Astrocyte of the hippocampus (primary cell): Measurements from ENCODE around the gene VPS33B.
"Not testable (repeated sequence)": the region's sequence is repeated elsewhere in the genome, so short reads cannot be mapped to it uniquely, and the experiment has no call there.

ENCODE experiments used
- DNase-seq: peaks from one replicate; pipeline ENCODE4 v3.0.0; 2011; ENCODE audit warnings: low read depth, low spot score

The VPS33B gene

DNA sequence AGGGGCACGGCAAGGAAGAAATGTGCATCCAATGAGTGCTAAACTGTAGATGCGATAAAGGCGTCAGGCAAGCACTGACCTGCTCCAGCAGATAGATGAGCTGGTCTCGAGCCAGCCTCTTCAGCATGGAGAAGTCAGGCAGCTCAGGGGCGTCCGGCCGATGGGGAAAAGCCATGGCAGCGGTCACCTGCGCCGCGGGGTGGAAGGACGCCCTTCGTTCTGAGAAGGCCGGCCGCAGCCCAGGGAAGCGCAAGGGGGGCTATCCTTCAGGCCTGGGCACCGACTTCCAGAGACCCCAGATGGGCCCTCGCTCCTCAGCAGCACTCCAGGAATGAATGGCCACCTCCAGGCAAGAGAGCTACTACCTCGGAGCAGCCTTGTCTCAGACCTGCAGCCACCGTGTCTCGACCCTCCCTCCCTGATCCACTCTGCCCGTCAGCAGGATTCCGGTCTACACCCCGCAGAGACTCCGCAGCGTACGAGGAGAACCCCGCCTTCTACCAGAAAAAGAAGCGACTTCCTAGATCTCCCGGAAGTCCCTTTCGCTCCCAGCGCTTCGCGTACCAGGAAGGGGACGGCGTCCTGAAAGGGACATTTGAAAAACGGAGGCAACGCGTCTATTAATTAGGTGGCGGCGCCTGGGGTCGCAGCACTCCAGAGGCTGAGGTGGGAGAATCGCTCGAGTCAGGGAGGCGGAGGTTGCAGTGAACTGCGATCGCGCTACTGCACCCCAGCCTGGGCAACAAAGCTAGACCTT is at the start of gene VPS33B:
Gene VPS33B (minus strand): TSS at position 520 of the 757 bp plus-strand sequence. CDS start 345 bp downstream, at position 175.
- DNase-seq = peak; percentile 88

DNA sequence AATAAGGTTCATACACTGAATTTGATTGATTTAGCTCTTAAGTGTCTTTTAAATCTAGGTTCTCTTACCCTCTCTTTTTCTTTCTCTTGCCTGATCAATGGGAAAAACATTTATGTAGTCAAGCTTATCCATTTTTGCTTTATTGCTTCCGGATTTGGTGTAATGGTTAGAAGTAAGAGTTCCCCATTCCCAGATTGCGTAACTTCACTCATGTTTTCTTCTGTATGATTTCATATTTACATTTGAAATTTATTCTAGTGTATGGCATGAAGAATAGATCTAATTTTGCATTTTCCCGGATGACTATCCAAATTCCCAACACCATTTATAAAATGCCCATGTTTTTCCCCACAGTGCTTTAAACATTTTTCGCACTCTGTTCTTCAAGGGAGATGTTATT is 49.8 kb upstream of the VPS33B start:
- DNase-seq = no peak

DNA sequence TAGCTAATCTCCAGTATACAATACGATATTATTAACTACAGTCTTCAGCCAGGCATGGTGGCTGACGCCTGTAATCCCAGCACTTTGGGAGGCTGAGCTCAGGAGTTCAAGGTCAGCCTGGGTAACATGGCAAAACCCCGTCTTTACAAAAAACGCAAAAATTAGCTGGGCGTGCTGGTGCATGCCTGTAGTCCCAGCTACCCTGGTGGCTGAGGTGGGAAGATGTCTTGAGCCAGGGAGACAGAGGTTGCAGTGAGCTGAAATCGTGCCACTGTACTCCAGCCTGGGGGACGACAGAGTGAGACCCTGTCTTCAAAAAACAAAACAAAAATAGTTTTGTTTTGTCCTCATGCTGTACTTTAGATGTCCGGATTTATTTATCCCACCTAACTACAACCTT is 48.5 kb upstream of the VPS33B start:
- no peak for DNase-seq

DNA sequence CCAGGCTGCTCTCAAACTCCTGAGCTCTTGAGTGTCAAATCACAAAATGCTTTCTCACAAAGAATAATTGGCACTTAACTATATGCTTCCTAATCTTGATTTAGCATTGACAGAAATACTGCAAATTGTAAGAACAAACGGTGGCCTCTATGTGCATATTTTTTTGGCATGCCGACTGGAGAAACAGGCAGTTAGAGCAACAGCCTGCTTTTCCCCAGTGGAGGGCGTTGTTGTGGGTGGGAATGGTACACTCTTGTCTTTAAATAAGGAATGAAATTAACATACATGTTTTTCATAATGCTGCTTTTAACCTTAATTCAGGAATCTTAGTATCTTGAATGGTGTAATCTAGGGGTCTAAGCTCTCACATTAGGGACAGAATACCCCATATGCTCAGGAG is 46.6 kb upstream of the VPS33B start:
- DNase-seq = no peak

DNA sequence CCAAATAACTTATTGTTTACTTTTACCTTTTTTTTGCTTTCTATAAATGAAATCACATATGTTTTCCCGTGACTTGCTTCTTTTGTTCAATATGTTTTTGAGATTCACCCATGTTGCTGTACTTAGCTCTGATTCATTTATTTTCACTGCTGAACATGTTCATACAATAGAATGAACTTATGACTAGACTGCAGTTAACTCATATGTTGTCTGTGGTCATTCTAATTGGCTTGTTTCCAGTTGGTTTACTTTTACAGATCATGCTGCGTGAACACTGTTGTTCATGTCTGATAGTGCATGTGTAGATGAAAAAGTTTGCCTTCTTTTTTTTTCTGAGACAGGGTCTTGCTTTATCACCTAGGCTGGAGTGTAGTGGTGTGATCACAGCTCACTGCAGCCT is 46.0 kb upstream of the VPS33B start:
- DNase-seq = no peak

DNA sequence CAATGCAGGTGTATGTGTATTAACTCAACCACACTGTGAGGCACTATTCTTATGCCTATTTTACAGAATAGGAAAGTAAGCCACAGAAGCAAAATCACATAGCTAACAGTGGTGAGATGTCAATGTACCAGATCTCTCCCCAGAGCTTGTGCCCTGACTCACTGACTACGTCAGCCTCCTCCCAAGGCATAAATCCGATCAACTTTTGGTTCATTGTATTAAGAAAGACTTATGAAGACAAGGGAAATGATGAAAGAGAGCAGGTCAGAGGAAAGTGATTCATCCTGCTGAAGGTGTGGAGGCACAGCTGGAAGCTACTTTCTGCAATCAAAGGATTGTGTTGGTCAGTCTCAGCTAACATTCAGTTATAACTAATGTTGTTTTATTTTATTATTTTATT is 44.6 kb upstream of the VPS33B start:
- no peak for DNase-seq

DNA sequence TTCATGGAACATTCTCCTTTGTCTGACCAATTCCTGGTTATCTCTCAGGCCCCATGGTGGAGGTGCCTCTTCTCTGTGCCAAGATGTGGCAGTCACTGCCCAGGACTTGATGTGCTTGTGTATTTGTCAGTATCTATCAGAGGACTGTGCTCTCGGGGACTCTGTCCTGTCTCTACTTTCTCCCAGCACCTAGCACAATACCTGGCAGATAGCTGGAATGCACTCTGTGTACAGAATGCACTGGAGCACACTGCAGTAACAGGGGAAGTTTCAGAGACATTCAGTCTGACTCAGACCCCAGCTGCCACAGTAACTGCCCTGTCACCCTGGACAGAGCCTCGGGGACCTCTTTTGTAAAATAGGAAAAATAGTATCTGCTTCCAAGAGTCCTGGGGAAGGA is 43.1 kb upstream of the VPS33B start:
- DNase-seq = no peak

DNA sequence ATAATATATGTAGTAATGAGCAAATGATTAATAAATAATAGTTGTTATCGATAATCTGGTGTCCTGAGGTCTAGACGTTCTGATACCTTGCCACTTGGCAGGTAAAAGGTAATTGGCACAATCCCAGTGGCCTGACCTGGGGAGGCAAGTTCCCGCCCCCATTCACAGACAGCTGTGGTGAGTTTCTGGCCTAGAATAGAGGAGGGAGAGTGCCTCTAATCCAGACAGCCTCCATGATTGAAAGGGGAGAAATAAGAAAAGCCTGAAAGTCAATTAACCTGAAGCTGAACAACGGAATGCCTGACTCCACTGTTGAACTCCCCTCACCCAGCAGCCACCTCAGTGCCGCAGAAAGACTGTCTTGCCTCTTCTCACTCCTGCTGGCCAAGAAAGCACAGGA is 39.6 kb upstream of the VPS33B start:
- no peak for DNase-seq

DNA sequence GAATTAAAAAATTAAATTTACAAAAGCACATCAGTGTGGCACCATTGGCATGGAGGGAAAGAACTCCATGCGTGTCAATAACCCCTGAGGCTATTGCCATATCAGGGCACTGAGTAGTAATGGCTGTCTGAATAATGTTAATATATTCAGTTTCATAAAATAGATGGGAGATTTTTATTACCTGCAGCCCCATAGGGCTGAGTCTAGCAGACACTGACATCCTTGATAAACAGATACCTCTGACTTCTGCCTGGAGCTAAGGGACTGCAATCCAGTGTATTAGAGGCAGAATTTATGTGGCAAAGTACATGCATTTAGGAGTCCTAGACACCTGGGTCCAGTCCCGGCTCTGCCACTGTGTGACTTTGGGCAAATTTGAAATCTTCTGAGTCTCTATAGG is 38.8 kb upstream of the VPS33B start:
- no peak for DNase-seq

DNA sequence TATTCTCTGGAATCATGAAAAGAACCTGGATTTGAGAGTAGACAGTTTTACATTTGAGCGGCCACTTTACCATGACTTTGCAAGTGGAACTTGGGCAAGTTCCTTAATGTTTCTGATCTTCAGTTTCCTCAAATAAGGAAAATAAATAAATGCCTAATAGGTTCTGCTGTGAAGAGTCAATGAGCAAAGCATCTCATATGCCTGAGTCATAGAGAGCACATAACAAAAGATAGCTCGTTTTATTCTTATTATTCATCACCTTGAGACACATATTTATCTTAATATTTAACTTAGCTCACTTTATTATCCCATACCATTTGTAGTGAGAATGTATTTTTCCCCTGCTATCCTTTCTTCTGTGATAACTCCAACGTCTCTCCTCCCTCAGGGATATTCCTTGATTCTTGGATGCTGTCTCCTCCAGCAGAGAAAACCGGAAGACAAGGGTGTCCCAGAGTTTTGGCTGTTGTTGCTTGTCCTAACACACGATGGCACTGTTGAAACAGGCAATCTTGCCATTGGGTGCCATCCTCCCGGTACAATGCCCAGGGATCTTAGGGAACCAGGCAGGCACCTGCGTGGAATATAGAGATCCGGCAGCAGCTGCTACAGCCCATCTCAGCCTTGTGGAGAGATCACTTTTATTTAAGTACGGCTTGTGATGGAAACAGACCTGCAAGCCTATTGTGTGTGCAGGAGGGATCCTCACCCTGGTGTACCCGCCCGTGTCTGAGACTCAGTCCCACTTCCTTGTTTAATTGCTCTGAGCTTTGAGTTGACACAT is 33.3 kb upstream of the VPS33B start:
- peak; percentile 77 for DNase-seq

DNA sequence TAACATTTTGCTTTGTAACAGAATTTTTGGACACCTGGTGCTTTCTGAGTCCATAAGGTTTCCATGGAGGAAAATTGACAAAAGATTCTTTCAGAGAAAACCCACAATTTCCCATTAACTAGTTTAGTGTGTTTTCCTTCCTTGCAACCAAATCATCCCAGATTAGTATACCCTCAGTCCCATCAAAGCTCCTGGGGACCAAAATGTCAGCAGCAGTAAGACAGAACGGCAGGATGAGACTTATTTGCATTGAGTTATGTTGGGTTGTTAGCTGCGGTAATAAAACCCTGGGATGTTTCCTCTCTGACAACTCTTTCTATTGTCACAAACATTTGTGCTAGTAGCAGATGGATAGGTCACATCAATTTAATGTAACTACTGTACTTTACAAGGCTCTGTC is 32.4 kb upstream of the VPS33B start:
- no peak for DNase-seq

DNA sequence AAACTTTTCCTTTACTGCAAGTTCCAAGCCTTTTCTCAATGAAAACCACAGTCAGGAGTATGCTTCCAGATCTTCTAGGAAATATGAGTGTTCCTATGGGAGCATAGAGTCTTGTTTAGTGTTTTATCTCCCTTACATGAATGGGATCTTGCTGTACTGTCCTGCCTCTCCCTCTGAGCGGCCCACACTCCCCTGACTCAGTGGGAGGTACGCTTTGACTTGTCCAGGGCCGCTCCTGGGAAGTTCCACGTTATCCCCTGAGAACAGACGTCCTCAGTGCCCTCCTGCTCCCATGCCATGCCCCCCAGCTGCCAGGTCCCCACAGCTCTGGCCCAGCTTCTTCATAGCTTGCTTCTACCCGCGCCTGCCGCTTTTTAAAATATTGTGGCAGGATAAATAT is 28.9 kb upstream of the VPS33B start:
- no peak for DNase-seq

DNA sequence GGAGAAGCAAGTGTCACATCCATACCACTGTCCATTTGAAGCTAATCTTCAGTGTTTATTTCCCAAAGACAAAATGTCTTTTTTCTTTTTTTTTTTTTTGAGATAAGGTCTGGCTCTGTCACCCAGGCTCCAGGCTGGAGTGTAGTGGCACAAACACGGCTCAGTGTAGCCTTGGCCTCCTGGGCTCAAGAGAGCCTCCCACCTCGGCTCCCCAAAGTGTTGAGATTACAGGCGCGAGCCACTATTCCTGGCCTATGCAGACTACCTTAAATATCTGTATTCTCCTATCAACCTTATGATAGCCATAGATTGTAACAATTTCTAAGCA is 27.7 kb upstream of the VPS33B start:
- DNase-seq = no peak

DNA sequence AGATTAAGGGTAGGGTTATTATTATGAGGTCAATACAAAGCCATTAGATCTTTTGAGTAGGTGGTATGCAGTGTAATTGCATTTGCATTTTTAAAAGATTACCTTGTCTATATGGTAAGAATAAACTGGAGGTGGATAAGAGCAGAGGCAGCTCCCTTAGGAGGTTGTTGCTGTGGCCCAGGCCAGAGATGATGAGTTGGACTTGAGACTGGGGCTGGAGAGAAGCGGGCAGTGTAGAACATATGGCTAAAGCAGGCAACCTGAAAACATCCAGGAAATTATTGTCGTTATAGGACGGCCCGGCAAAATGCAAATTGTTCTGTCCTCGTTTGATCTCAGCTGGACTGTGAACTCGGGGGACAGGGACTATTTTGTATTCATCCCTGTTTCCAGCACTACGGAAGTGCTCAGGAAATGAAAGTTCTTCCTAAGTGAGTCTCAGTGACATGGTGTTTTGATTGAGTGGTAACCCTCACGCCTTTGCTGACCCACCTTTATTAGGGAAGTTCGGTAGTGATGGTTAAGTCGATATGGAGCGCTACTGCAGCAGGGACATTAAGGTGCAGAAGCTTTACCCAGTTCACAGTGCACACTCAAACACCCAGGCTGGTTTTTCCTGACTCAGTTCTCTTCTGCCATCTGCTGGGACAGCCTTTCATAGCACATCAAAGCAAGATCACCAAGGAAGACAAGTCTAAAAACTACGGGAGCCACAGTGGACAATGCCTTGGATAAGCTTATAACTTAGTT is 27.2 kb upstream of the VPS33B start:
- peak; percentile 73 for DNase-seq

DNA sequence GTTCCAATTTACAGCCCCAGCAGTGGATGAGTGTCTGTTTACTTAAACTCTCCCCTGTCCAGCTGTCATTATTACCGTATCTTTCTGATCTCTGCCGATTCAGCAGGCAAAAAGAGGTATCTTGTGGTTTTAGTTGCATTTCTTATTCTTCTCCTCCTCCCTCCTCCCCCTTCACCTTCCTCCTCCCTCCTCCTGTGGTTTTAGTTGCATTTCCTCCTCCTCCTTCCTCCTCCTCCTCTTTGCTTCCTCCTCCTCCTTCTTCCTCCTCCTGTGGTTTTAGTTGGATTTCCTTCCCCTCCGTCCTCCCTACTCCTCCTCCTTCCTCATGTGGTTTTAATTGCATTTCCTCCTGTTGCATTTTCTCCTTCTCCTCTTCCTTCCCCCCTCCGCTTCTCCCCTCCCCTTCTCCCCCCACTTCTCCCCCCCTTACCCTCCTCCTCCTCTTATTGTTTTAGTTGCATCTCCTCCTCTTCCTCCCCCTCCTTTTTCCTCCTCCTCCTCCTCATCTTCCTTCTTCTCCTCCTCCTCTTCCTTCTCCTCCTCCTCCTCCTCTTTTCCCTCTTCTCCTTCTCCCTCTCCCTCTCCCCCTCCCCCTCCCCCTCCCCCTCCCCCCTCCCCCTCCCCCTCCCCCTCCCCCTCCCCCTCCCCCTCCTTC is 25.3 kb upstream of the VPS33B start:
- no peak for DNase-seq

DNA sequence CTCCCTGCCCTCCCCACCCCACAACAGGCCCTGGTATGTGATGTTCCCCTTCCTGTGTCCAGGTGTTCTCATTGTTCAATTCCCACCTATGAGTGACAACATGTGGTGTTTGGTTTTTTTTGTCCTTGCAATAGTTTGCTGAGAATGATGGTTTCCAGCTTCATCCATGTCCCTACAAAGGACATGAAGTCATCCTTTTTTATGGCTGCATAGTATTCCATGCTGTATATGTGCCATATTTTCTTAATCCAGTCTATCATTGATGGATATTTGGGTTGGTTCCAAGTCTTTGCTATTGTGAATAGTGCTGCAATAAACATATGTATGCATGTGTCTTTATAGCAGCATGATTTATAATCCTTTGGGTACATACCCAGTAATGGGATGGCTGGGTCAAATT is 23.7 kb upstream of the VPS33B start:
- DNase-seq = not testable (repeated sequence)

DNA sequence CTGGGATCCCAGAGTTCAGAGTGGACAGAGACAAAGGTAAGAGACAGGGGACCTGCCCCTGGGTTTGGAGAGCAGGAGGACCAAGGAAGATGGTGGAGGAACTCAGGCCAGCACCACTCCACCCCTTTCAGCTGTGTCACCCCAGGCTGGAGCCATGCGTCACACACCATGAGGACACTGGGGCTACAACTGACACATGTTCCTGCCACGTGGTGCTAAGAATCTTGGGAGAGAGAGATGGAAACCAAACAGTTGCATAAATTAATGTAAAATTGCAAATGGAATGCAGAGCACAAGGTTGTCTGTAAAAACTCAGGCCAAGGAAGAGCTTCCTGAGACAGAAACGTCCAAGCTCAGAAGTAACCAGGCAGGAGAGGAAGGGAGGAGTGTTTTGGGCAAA is 22.7 kb upstream of the VPS33B start:
- DNase-seq = no peak

DNA sequence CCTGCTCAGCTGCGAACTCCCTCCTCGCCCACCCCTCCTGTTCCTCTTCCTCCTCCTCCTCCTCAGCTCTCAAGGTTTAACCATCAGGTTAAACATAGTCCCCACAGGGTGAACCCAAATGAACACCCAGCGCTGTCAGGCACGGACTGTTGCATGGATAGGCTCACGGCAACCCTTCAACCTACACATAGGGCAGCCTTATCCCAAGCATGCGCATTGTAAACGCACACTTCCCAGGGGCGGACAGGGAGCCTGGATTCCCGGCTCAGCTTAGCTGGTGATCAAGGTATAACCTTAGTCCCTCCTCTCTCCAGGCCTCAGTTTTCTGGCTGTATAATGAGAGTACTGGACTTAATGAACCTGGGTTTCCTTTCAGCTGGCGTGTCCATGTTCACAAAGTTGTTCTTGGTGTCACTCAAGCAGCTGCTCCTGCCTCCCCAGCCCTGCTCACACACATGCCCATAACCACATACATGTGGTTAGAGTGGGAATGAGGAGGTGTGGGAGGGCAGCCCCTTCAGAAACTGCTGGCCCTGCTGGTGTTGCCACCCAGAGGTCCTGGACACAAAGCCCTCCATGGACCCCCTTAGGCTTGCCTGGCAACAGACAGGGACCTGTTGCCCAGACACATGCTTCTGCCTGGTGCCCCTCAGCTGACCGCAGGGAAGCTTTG is 20.9 kb upstream of the VPS33B start:
- no peak for DNase-seq

DNA sequence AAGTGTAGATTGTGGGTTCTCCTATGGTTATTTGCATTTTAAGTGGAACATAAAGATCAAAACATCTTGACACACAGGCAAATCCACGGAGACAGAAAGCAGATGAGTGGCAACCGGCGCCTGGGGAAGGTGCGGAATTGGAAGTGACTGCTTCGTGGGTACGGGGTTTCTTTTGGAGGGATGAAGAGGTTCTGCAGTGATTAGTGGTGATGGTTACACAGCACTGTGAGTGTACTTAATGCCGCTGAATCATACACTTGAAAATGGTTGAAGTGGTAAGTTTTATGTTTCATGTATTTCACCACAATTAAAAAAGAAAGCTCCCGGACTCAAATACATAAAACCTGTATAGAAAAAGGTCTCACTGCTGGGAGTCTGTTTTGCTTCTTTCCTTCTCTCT is 18.5 kb upstream of the VPS33B start:
- DNase-seq = peak; percentile 22

DNA sequence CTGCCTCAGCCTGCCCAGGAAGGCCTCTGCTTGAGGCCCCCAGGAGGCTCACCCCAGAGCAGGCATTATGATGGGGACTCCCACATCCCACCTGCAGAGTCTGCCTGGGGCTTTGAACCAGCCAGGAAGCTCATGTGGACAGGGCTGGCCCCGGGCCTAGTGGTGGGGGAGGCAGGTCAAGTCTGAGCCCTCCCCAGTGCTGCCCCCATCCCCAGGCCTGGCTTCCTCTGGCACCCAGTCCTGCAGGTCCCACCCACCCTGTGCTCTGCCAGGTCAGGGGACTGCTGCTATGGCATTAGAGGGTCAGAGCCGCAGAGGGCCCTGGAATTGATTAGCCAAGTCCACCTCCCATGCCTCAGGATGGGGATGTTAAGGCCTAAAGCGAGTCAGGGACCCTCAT is 17.6 kb upstream of the VPS33B start:
- DNase-seq = no peak
